Activated CD4-positive, alpha-beta T cell treated with anti-CD3 and anti-CD28 coated beads, Interleukin-2, amount 50 U/mL, for 4 hours (primary cell): Measurements from ENCODE around the gene RHO.
"Not testable (repeated sequence)": the region's sequence is repeated elsewhere in the genome, so short reads cannot be mapped to it uniquely, and the experiment has no call there.

Source experiments
- DNase-seq, 2 experiments: peaks; one replicate each; pipeline ENCODE4 v3.0.0-alpha.2; 2020

Gene RHO

DNA sequence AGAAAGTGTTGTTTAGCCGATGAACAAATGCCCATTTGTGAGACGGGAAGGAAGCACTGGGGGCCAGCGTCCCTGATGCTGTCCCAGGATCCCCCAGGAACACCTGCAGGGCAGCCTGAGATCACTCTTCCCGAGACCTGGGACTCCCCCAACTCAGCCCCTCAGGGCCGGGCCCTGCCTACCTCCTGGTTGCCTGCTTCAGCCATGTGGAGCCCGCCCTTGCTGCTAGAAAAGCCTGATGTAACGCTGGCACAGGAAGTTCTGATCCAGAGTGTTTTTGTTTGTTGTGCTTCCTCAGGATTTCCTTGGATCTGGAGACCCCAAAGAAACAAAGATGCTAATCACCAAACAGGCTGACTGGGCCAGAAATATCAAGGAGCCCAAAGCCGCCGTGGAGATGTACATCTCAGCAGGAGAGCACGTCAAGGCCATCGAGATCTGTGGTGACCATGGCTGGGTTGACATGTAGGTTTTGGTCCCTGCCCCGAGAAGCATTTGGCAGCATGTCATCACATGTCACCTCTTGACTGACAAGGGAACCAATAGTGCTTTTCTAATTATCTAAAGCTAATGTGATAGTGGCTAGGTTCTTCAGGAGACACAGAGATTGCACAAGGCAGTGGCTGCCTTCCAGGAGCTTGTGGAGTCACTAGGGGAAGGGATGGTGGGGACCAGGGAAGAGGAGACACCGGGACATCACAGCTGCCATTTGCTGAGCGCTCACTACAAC lies 28.7 kb upstream of the RHO start:
- DNase-seq, result not testable (repeated sequence)

DNA sequence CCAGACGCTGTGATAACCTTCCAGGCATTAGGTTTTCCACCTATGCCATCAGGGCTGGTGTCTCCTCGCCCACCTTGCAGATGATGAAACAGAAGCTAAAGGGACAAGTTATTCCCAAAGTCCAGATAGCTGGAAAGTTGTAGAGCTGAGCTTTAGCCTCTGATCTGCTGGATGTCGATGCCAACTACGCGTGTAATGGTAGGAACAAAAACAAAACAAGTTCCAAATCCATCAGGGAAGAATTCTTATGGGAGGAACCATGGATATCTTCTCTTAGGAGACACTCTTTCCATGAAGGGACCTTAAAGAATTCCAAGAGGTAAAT lies 28.1 kb upstream of the RHO start:
- DNase-seq, result no peak

DNA sequence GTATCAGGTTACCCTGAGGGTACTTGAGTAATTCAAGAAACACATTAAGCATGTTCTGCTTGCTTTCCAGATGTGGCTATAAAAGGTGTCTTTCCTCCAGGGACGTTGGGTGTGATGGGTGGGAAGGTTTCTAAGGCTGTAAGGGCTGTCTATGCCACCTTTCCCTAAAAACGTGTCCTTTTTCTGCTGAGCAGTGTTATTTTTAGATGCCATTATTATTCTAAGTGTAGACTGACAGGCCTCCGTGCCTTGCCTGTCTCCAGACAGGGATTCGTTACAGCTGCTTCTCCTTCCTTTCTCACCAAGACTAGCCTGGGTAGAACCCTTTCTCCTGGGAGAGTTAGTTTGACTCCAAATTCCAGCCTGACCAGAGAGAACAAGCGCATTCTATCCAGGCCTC lies 26.8 kb upstream of the RHO start:
- no peak for DNase-seq

DNA sequence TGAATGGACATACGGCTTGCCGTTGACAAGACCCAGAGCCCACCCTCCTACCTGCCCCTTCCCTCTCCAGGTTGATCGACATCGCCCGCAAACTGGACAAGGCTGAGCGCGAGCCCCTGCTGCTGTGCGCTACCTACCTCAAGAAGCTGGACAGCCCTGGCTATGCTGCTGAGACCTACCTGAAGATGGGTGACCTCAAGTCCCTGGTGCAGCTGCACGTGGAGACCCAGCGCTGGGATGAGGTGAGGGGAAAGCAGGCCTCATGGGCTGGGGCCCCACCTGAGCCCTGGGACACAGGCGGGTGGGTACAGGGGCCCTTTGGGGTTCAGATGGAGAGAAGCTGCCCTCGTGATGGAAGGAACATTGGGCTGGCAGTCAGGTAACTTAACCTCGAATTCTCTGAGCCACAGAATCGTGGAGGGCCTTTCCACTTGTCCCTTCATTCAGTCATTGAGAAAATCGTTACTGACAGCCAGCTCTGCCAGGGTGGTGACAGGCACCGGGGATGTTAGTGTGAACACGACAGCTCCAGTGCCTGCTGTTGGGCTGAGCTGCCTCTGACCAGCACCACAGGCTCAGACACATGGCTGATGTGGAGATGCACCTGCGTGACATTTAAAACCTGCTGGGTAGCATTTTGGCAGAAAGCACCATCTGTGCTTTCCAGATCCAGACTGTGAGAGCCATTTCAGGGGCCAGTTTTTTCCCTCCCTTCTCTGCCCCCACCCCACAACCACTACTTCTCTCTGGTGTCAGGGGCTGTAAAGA lies 25.6 kb upstream of the RHO start:
- no peak for DNase-seq

DNA sequence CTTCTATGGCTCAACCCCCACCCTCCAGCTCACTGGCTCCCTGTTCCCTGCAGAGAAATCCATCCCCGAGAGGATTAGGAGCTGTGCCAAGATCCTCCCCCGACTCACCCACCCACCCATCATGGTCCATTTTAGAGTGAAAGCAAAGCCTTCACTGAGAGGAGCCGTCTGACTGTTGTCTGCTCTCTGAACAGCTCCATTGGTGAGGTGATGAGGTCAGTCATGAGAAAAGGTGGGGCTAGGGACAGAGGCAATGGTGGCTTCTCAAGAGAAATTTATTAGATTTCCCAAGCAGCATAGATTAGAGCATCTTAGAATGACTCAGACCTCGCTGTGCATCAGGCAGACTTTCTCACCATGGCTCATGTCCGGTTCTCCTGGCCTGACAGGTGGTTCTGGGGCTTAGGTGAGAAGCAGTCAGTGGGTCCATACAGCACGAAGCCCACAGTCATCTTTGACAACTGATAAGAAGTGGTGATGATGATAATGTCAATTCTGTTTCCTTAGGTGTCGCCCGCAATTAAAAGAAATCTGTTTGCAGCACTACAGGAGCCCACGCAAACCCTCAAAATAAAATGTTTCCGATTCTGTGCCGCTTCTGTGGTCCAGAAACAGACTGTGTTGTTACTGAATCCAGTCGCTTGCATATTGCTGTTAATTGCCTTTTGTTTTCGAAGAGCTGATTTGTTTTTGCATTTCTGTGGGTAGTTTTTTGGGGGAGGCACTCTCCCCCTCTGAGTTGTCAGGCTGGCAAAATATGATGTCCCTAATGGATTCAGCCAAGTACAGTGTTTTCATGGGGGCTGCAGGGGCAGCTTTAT lies 24.8 kb upstream of the RHO start:
- DNase-seq, result no peak

DNA sequence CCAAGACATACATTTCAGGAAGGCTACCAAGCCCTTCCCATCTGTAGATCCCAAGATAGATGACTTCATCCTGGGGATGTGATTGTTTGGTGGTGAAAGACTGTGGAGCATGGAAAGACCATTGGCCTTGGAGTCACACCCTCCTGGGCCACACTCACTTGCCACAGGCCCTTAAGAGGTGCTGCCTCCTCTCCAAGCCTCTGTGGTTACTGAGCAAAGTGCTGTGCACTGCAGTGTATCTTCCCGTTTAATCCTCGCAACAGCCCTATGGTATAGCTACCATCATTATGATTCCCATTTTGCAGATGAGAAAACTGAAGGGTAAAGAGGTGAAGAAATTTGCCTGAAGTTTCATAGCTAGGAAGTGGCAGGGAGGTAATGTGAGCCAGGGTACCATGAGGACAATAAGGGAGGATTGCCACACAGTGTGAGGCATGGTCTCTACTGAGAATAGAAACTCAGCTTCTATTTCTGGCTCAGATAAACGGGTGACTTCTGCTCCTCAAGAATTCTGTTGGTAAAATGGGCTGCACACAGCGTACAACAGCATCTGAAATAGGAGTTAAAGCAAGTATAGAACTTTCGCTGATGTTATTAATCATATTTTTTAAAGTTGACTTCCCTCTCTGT lies 23.9 kb upstream of the RHO start:
- no peak for DNase-seq

DNA sequence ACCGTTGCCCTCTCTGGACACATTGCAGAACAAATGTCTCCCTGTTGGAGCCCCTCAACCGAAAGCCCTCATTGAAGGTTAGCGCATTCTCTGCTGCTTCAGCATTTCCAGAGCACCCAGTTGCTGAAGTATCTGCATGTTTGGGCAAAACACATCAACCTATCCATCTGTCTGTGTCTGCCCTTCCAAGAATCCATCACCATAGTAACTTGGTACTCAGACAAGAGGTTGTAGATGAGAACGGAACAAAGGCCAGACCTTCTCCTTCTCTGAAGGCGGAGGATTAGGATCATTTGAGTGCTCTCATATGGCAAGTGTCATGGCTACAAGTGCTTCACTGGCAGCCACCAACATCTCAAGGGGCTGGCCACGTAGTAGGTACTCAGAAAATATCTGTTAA lies 23.1 kb upstream of the RHO start:
- no peak for DNase-seq

DNA sequence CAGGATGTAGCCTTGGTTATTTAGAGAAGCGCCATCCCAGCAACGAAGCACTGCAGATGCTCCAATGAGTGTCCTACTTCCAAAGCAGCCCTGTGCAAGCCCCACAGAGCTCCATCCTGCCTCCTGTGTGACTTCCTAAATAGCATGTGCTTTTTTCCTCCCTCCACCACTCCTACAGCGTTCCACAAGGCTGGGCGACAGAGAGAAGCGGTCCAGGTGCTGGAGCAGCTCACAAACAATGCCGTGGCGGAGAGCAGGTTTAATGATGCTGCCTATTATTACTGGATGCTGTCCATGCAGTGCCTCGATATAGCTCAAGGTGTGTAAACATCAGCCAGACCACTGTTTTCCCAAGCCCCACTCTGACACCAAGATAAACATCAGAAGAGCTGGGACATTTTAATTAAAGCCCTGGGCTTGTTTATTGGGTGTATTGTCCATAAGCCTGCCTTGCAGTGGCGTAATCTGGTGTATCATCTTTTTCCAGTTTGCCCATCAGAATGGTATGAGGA lies 22.2 kb upstream of the RHO start:
- DNase-seq, result no peak

DNA sequence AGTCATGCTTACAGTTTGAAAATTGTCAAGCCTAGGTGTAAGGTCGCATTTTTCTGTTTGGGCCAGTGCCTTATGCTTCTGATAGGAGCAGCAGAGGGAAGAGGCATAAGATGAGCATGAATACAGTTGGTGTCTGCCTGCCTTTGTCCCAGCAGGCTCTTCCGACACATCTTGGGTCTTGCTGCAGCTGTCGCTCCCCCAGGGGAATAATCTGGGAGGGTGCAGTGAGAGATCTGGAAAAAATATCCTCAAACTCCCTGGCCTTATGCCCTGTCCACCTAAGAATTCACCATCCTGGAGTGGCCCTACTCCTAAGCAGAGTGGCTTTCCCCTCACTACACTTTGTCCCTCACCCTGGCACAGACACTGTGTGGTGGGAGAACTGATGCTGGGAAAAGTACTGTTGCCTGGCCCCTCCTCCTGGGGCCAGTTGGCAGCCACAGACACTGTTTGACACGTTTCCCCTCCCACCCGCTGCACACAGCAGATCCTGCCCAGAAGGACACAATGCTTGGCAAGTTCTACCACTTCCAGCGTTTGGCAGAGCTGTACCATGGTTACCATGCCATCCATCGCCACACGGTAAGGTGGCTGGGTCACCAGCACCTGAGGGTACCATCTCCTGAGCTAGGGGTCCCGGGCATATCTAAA lies 21.1 kb upstream of the RHO start:
- no peak for DNase-seq

DNA sequence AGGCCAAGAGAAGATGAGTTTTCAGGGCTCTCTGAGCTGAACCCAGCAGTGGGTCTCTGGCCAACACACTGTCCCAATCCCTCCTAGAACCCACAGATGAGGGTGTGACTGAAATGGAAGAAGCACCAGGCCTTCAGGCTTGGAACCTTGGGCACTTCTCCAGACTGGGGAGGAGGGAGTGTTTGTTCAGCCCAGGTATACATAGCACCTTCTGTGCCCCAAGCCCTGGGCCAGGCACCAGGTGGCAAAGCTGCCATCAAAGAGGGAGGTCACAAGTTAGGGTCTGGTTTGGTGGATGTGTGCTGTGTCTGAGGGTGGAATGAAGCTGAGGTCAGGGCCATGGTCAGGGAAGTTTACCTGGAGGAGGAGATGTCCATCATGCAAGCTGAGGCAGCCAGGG lies 15.8 kb upstream of the RHO start:
- DNase-seq, result no peak

DNA sequence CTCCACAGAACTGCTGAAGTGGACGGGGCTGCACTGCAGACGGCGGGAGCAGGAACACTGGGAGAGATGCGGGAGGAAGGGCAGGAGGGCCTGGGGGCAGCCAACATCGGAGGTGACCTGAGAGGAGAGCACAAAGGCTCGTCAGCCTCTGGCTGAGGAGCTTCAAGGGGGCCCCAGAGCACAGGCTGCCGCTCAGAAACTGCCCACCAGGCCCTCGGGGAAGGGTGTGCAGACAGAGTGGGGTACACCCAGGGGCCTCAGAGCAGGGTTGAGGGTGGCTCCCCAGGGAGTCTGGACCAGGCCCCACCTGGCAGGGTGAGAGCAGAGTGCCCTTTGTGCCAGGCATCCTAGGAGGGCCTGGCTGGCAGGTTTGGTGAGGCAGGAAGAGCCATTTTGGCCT lies 14.7 kb upstream of the RHO start:
- DNase-seq, result no peak

DNA sequence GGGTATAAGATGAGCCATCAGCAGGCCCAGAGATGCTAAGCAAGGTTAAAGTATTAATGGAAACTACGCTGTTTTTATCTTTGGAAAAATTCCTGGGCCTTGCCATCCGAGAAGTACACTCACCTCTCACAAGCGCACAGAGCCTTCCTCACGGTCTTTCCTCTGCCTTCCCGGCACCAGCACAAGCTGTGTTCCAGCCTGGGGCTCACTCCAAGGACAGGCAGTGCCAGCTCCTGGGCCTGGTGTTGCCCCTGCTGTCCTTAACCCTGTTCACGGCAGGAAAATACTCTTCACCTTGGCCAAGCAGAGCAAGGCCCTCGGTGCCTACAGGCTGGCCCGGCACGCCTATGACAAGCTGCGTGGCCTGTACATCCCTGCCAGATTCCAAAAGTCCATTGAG lies 14.3 kb upstream of the RHO start:
- DNase-seq, result no peak

DNA sequence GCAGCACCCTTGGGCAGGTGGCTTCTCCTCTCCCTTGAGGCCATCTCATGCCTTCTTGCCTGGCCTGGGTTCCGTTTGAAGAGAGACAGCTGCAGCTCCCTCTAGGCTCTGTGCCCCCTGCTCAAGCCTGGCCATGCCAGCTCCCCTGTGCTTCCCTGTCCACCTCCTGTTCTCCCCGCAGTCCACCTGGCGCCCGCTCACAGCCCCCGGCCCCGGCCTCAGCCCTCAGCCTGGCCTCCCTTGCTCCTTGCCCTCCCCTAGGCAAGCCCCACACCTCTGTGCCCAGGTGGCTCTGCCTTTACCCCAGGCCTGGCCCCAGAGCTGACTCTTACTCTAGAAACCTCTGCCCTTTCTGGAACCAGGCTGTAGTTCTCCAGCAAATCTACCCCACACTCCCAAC lies 13.9 kb upstream of the RHO start:
- no peak for DNase-seq

DNA sequence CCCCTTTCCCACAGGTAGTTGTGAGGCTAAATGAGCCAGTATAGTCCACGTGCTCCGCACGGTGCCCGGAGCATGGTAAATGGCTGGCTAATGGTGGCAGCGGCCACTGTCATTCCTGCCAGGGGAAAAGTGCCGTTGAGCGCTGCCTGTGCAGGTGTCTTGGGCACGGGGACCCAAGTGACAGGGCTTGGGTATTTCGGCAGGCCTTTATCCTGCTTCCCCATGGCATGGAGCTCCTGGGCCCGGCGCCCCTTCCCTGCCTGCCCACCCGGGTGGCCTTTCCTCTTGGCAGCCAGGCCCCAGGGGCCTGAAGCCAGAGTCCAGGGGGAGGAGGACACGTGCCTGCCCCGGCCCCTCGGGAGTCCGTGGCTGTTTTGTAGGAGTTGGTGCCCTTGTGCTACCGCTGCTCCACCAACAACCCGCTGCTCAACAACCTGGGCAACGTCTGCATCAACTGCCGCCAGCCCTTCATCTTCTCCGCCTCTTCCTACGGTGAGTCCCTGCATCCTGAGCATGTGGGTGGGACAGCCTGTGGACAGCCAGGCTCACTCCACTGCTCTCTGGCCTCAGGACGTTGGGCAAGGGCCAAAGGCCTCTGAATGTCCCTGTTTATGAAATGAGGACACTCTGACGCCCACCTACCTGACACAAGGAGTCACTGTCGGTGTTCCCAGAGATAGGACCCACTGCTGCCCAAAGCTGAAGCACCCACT lies 13.2 kb upstream of the RHO start:
- DNase-seq, result not testable (repeated sequence)

DNA sequence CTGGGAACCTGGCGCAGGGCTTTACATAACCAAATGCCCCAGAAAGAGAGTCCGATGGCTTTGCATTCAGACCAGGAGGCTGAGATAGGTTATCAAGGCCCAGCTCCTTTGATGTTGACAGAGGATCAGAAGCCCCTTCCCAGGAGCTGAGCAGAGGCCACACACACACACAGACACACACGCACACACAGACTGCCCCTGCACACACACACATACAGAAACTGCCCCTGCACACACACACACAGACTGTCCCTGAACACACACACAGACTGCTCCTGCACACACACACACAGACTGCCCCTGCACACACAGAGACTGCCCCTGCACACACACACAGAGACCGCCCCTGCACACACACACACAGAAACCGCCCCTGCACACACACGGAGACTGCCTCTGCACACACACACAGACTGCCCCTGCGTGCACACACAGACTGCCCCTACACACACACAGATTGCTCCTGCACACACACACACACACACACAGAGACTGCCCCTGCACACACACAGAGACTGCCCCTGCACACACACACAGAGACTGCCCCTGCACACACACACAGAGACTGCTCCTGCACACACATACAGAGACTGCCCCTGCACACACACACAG lies 12.5 kb upstream of the RHO start:
- not testable (repeated sequence) for DNase-seq

DNA sequence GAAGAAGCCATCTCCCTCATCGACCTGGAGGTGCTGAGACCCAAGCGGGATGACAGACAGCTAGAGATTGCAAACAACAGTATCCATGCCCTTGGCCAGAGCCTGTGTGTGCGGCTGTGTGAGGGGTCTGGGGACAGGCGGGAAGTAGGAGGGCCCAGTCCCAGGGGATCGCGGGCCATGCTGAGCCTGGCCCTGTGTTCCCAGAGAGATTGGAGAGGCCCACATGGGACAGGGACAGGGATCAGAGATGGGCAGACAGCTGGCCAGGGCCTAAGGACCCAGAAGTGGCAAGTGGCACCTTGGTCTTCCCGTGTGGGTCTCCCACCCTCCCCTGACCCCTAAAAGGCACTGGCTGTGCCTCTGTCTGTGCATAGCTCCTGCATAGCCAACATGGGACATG lies 10.9 kb upstream of the RHO start:
- no peak for DNase-seq

DNA sequence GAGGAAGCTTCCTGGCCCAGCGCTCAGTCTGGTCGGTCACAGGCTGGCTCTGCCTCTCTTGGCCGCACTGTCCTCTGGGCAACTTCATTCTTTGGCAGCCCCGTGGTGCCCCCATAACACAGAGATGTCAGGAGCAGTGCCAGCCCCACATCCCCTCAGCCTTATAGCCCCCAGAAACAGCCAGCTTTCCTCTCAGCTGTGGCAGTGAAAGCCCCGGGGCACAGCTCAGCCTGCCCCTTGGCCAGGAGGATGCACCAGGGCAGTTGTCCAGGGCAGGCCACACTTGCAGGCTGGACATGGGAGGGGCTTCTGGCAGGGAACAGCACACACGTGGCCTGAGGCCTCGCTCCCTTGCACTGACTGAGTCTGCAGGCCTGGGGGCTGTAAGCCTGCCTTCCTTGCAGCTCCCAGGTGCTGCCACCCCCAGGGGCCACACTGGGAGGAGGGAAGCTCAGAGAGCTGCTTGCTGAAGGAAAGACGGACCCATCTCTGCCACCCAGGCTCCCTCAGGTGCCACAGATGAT lies 10.3 kb upstream of the RHO start:
- no peak for DNase-seq

DNA sequence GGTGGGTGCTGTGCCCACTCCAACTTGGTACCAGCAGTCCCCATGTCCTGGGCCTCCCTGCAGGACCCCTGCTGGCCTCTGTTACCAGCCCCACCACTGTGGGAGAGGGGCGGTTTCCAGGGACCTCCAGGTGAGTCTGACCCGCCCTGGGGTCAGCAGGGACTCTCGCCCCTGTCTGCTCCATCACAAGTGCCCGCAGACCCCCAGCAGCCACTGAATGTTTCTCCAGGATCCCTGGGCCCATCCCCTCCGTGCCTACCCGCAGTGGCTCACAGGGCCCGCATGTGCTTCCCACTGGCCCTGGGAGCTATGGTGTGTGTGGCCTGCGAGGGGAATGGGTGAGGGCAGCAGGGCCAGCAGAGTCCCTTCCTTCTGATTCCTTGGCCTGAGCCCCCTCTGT lies 9.9 kb upstream of the RHO start:
- no peak for DNase-seq

DNA sequence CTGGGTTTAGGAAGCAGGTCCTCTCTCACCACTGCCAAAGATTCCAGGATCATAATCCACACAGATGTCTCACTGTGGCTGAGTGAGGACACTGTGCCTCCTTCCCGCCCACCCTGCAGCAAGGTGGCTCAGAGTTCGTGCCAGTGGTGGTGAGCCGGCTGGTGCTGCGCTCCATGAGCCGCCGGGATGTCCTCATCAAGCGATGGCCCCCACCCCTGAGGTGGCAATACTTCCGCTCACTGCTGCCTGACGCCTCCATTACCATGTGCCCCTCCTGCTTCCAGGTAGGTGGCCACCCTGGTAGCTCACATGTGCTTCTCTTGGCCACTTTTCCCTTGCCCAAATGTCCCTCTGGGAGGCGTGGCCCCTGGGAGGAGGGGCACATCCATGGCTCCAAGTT lies 9.0 kb upstream of the RHO start:
- no peak for DNase-seq

DNA sequence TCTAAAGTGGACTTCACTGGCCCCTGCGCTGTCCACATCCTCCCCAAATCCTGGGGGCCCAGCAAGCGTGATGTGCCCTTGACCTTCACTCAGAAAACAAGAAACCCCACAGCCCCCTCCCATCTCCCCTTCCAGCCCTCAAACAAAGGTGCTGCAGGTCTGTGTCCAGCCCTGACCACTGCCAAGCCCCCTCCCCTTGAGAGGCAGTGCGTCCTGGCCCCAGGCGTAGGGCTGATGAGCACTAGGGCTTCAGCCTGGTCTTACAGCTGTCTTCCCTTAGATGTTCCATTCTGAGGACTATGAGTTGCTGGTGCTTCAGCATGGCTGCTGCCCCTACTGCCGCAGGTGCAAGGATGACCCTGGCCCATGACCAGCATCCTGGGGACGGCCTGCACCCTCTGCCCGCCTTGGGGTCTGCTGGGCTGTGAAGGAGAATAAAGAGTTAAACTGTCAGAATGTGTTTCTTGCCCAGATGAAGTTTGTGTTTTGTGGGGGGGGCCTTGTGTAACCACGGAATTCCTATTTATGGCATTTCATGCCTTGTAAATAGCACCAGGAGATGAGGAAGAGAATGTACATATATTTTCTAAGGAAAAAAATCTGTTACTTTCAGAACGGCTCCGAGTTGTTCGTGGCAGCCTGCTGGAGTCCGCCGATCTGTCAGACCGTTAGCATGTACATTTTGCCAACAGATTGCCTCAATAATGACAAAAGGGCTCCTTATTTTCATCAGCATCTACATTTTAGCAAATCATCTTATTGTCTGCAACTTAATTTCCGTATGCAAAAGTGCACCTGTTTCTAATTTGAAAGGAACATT lies 8.3 kb upstream of the RHO start:
- no peak for DNase-seq
